ENCODE measurements around the gene ABI2. TPM values are rescaled to one million over a fixed set of nuclear protein-coding genes. Genes with fewer than 3 reads are reported as not detected.
"Not testable (repeated sequence)": the region's sequence is repeated elsewhere in the genome, so short reads cannot be mapped to it uniquely, and the experiment has no call there.

Gene ABI2
- total RNA-seq, 1 donor from 2014 or later: 91.7 TPM

- no peak for DNase-seq (ENCODE audit: low spot score)
- intact Hi-C loops (cut with DNase I): no loop called here
These were observed 84.5 kb downstream of the ABI2 start for GRCh38 chr2:203412546-203413331.

DNA sequence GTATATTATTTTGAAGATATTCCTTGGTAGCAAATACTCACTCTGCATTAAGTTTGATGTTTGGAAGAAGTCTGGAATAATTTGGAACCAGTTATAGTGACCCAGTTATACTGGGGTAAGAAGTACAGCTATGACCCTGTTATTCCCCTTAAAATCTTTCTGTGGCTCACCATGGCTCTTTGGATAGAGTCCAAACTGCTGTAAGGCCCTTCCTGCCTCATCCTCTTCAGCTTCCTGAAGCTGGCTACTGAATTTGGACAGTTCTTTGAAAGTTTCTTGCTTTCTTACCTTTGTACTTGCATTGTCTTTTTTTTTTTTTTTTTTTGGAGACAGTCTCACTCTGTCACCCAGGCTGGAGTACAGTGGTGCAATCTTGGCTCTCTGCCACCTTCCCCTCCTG, 85.6 kb downstream of the ABI2 start:
- DNase-seq (ENCODE audit: low spot score): no peak
- intact Hi-C loops (cut with DNase I): no loop called here

GRCh38 chr2:203418271-203418670, 90.1 kb downstream of the ABI2 start:
- no peak for DNase-seq (ENCODE audit: low spot score)
- intact Hi-C loops (cut with DNase I): no loop called here

DNA sequence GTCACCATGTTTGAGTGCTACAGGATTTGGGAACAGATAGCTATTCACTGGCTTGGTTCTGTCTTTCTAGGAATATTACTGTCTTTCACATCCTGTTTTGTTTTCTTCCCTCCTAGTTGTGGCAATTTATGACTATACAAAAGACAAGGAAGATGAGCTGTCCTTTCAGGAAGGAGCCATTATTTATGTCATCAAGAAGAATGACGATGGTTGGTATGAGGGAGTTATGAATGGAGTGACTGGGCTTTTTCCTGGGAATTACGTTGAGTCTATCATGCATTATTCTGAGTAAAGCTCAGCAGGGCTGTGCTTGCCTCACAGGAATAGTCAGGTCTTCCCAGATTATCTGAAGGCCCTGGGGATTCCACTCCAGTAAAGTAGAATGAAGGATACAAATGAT, 98.9 kb downstream of the ABI2 start:
- intact Hi-C loops (cut with DNase I): no loop called here
- DNase-seq (ENCODE audit: low spot score): no peak

DNA sequence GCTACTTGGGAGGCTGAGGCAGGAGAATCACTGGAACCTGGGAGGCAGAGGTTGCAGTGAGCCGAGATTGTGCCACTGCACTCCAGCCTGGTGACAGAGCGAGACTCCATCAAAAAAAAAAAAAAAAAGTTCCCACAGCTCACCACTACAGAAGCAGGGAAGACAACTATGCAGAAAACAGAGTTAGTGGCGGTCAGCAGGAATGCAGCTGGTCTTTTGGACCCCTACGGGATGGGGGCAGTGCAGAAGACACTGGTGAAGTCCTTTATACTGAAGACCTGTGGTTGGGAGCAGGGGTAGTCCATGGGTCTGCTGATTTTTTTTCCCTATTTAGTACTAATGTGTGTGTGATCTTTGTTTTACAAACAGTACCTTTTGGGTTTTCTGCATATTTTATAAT, 101.4 kb downstream of the ABI2 start:
- intact Hi-C loops (cut with DNase I); DNase-seq (ENCODE audit: low spot score): not testable (repeated sequence)

DNA sequence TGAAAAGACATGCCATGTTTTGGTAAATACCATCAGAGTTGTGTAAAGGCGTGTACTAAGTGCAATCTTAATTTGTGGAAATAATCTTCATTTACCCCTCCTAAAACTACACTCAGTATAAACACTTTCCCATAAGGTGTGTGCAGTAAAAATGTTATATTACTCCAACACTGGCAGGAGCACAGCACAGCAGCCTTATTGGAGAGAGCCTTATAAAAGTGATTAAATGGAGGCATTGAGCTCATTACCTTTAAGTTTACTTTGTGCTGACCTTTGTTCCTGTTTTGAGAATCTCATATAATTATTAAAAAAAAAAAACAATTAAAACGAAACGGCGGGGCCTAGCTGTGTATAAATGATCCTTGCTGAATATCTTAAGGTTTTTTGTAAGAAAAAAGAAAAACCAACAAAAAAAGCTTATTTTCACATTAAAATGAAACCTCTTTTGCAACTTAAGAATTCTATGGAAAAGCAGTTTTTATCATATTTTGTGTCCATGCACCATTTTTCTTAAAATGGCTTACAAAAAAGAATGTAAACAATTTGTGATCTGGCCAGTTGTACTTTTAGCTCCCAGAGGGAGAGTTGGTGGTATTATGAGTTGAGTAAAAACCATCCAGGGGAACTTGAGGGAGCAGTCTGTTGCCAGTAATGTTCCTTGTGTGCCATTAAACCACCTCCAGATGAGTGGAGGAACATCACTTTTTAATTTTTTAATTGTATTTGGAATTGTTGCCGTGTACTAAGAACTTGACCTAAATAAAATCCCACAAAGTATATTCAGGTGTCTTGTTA, 103.4 kb downstream of the ABI2 start:
- intact Hi-C loops (cut with DNase I): no loop called here
- no peak for DNase-seq (ENCODE audit: low spot score)

DNA sequence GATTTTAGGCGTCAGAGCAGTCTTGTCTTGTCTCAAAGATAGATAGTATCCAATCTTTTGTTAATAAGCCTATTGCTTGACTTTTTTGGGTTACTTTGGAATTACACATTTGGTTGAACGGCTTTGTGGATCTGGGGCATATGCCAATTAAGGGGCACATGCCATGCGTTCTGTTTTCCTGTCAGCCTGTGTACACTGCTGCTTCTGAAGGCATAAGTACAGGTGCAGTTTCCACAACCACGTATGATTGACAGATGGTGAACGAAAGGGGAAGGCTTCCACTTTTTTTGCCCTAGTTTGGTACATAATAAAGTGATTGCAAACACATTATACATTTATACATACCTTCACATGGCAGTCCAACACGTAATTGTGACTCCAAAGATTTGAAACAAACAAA, 104.6 kb downstream of the ABI2 start:
- intact Hi-C loops (cut with DNase I): no loop called here
- DNase-seq (ENCODE audit: low spot score): no peak

DNA sequence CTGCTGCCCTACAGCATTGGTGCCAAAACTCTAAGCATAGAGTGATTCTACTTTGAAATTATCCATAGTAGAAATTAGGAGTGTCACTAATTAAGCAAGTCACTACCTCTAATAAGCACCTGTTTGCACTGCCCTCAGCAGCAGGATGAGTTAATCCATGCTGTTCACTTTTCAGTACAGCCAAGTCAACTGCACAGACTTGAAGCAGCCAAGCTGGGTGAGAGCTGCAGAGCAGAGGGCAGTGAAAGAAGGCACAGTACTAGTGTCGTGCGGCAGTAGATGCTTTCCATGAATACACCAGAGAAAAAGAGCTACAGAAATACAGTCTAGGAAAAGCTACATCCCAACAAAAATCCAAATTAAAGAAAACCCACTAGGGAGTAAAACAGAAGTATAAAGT, 108.3 kb downstream of the ABI2 start:
- no peak for DNase-seq (ENCODE audit: low spot score)
- intact Hi-C loops (cut with DNase I): no loop called here

DNA sequence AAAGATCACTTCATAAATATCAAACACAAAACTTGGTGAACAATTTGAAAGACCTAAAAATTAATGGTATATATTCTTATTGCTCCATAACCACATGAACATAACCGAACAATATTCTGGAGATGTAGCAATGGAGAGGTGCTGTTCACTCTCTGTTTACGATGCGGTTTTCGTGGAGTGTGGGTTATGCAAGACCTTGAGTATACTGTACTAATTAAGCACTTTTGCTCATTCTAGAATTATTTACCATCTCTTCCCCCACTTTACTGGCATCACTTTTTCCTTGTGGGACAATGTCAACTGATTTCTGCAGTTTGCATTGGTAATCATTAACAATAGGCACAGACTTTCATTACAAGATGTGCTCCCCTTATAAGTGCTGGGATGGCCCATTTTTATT, 109.3 kb downstream of the ABI2 start:
- intact Hi-C loops (cut with DNase I): no loop called here
- DNase-seq (ENCODE audit: low spot score): no peak

GRCh38 chr2:203438528-203438927, 110.3 kb downstream of the ABI2 start:
- DNase-seq (ENCODE audit: low spot score): no peak
- intact Hi-C loops (cut with DNase I): no loop called here

GRCh38 chr2:203440671-203441070, 112.5 kb downstream of the ABI2 start:
- DNase-seq (ENCODE audit: low spot score): no peak
- intact Hi-C loops (cut with DNase I): no loop called here

DNA sequence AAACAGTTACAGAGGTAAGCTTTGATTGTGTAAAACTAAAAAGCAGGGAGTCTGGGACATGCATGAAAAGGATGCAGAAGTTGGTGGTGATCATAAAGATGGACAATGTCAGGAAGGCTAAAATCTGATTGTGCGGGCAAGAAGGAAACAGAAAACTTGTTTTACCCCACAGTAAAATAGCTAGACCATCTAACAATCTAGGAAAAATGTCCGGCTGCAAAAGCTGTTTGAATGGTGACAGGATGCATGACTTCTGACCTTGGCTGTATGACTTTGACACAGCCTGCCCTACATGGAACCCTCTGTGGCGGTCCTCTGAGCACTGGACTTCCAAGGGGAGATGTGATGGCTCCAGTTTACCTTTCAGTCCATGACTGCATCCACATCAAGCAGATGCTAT, 113.3 kb downstream of the ABI2 start:
- intact Hi-C loops (cut with DNase I): no loop called here

GRCh38 chr2:203442463-203442862, 114.3 kb downstream of the ABI2 start:
- DNase-seq (ENCODE audit: low spot score): no peak
- intact Hi-C loops (cut with DNase I): no loop called here

More for the DNA sequence above, 113.3 kb downstream of the ABI2 start:
- no peak for DNase-seq (ENCODE audit: low spot score)

DNA sequence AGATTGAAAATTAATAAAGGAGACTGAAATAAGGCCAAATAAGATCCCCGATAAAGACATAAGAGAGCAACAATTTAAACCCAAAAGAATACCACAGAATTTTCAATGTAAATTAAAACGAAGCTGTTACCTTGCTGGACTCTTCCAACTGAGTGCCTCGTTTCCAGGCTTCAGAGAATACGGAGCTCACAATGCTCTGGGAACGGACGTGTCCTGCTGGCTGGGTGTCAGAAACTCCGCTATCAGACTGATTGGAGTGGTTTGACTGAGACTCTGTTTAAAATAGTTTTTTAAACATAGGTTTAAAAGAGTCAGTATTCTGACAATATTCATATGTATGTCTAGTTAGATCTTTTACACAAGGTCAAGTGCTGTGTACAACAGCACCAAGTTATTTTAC, 116.5 kb downstream of the ABI2 start:
- intact Hi-C loops (cut with DNase I): no loop called here
- DNase-seq (ENCODE audit: low spot score): no peak

DNA sequence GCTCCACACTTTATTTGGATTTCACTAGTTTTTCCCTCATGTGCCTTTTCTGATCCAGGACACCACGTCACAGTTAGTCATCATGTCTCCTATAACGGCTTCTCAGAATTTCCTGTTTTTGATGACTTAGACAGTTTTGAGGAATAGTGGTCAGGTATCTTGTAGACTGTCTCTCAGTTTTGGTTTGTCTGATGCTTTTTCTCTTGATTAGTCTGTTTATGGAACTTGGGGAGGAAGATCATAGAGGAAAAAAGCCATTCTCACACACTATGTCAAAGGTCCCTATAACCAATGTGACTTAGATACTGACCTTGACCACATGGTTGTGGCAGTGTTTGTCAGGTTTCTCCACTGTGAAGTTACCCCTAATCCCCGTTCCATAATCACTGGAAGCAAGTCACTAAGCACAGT, 117.9 kb downstream of the ABI2 start:
- DNase-seq (ENCODE audit: low spot score): no peak
- intact Hi-C loops (cut with DNase I): no loop called here

GRCh38 chr2:203446780-203447179, 118.6 kb downstream of the ABI2 start:
- intact Hi-C loops (cut with DNase I): no loop called here
- DNase-seq (ENCODE audit: low spot score): no peak

DNA sequence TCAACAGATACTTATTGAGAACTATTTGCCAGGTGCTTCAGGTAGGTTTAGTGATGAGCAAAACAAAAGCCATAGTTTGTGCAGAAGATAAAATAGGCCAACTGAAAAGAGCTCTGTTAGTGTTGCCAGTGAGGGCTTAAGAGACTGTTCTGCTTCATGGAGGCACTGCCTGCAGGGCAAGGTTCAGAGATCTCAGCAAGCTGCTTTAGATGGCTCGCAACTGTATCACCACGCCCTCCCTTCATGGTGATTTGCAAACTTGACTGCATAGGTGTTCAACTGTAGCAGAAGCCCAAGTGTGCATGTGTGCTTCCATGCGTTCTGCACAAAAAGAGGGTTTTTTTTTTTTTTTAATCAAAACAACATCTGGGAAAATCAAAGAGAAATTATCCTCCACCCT, 122.4 kb downstream of the ABI2 start:
- DNase-seq (ENCODE audit: low spot score): no peak
- intact Hi-C loops (cut with DNase I): loop anchor here (5.0 kb wide), 1 partner anchor 213 kb away; the partner anchor contains the start of gene CYP20A1

- DNase-seq (ENCODE audit: low spot score): no peak
- intact Hi-C loops (cut with DNase I): loop anchor here (5.0 kb wide), 1 partner anchor 214 kb away; the partner anchor contains the start of gene CYP20A1
These were observed 122.8 kb downstream of the ABI2 start for GRCh38 chr2:203451011-203451410.

GRCh38 chr2:203451689-203452088, 123.5 kb downstream of the ABI2 start:
- intact Hi-C loops (cut with DNase I): loop anchor here (5.0 kb wide), 1 partner anchor 214 kb away; the partner anchor contains the start of gene CYP20A1
- DNase-seq (ENCODE audit: low spot score): no peak

DNA sequence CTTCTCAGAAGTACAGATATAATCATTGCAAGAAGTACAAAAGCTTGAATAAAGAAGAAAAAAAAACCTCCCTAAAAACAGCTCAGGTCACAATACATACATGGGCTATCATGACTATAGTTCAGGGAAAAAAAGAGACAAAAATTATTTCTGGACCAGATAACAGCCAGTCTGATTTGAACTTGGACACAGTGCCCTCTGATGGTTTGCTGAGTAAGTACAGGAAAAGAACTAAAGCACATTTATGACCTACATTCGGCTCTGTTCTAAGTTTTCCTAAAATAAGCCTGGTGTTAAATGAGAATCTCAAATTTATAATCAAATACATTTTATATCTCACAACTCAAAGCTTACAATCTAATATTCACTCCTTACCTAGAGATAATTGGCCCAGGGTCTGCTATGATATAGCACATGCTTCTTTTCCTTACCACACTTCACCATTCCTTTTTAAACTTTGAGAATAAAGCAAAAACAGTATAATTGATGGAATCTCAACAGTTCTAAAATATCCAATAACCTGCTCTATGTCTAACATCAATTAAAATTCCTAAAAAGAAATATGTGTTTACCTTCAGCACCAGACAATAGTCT, 125.8 kb downstream of the ABI2 start:
- no peak for DNase-seq (ENCODE audit: low spot score)
- intact Hi-C loops (cut with DNase I): loop anchor here (5.0 kb wide), 1 partner anchor 217 kb away; the partner anchor contains the start of gene CYP20A1

All from cardiac septum (tissue), 1 donor.